ENCODE results near the gene MYCBP2.
"Not testable (repeated sequence)": the region's sequence is repeated elsewhere in the genome, so short reads cannot be mapped to it uniquely, and the experiment has no call there.

The MYCBP2 gene, protein sequence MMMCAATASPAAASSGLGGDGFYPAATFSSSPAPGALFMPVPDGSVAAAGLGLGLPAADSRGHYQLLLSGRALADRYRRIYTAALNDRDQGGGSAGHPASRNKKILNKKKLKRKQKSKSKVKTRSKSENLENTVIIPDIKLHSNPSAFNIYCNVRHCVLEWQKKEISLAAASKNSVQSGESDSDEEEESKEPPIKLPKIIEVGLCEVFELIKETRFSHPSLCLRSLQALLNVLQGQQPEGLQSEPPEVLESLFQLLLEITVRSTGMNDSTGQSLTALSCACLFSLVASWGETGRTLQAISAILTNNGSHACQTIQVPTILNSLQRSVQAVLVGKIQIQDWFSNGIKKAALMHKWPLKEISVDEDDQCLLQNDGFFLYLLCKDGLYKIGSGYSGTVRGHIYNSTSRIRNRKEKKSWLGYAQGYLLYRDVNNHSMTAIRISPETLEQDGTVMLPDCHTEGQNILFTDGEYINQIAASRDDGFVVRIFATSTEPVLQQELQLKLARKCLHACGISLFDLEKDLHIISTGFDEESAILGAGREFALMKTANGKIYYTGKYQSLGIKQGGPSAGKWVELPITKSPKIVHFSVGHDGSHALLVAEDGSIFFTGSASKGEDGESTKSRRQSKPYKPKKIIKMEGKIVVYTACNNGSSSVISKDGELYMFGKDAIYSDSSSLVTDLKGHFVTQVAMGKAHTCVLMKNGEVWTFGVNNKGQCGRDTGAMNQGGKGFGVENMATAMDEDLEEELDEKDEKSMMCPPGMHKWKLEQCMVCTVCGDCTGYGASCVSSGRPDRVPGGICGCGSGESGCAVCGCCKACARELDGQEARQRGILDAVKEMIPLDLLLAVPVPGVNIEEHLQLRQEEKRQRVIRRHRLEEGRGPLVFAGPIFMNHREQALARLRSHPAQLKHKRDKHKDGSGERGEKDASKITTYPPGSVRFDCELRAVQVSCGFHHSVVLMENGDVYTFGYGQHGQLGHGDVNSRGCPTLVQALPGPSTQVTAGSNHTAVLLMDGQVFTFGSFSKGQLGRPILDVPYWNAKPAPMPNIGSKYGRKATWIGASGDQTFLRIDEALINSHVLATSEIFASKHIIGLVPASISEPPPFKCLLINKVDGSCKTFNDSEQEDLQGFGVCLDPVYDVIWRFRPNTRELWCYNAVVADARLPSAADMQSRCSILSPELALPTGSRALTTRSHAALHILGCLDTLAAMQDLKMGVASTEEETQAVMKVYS (N-terminal part only)

DNA sequence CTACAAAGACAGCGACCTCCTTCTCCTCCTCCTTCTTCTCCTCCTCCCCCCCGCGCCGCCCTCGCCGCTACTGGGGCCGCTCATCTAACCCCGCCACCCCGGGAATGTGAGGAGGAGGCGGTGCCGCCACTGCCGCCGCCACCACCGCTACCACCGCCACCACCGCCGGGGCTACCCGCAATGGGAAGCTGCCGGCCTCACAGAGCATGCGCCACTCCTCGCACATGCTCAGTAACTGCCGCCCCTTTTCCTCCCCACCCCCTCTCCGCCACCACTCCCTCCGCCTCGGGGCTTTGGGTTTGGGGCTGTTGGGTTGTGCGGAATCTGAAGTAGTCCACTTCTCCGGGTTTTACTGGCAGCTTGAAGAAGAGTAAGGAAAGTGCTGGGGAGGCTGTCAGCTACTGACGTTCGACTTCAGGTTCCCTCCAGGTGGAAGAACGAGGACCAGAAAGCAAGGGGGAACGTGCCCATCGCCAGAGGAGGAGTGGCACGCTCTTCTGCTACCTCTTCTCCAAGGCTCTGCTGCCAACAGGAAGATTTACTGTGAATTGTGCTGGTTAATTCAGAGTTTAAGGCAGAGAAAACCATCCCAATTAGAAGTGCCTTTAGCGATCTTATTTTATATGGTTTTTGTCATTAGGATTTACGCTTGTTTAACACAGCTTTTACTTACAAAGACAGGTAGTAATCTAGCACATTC, at the start of gene MYCBP2:
Gene MYCBP2, minus strand, starts transcription at position 190 of the 700 bp plus-strand sequence. CDS start 319 bp downstream, outside the sequence.
- peak; percentile 99 for DNase-seq

DNA sequence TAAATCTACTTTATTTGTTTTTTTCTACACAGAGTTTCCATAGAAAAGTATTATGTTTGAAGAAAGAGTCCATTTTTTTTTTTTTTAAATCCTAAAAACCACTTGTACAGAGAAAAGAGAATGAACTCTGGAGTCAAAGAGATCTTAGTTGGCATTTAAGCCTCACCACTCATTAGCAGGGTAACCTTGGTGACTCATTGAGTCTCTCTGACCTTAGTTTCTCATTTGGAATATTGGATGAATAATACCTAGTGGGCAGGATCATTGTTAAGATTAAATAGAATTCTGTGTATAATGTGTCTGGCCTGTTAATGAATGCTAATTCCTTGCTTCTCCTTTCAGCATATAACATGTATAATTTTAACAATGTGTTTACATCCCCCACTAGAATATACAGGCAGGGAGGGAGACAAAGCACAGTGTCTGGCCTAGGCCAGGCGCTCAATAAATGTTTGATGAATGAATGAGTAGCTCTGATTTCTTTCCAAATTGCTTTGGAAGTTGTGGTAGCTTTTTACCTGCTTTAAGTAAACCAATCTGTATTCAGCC, 48.7 kb upstream of the MYCBP2 start:
- no peak for DNase-seq

DNA sequence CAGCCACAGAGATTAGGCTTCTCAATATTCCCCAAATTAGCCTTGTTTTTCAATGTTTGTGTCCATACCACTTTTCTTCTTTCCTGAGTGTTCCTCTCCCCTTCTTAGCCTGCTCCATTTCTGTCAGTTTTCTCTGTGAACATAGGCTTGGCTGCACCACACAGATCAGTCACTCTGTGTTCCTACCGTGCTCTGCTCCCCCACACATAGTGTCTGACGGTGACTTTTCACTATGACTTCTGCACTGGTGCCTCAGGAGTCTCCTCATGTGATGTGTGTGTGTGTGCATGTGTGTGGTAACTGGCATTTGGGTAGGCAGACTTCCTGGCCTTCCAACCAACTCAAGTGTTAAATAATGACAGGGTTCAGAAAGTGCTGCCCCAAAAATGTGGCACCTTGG, 47.9 kb upstream of the MYCBP2 start:
- no peak for DNase-seq

DNA sequence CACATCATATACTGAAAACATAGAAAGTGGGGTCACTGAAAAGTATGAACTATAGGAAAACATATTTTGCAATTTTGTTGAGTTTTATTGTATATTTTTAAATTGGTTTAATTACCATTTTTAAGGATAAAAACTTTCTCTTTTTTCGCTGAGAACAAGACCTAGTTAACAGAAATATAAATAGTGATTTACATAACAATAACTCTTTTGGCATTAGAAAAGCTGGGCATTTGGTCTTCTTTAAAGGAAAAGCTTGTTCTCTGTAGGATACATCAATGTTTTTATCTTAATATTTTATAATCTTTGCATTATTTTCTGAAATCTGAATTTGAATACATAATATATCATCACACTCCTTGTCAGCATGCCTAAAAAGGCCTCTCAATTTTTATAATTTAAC, 47.4 kb upstream of the MYCBP2 start:
- DNase-seq = no peak

GRCh38 chr13:77373502-77373901, 46.6 kb upstream of the MYCBP2 start:
- DNase-seq = no peak

DNA sequence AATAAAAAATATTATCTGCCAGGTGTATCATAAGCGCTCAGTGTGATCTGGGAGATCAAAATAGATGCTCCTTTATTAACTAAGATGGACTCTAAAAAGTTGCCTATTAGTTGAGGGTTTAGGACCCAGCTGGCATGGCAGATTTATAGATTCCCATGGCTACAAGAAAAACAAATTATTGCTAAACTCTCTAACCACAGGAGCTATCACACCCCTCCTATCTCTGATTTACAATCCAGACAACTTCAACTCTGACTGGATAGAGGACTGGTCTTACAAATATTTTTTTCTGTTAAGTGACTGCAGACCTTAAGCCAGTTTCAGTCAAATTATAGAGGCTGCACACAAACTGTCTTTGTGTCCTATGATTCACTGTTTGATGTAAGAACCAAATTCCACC, 45.4 kb upstream of the MYCBP2 start:
- DNase-seq = no peak

GRCh38 chr13:77370888-77371287, 44.0 kb upstream of the MYCBP2 start:
- DNase-seq = no peak

GRCh38 chr13:77362166-77362565, 35.3 kb upstream of the MYCBP2 start:
- DNase-seq = no peak

GRCh38 chr13:77360032-77360685, 33.3 kb upstream of the MYCBP2 start:
- DNase-seq = no peak

DNA sequence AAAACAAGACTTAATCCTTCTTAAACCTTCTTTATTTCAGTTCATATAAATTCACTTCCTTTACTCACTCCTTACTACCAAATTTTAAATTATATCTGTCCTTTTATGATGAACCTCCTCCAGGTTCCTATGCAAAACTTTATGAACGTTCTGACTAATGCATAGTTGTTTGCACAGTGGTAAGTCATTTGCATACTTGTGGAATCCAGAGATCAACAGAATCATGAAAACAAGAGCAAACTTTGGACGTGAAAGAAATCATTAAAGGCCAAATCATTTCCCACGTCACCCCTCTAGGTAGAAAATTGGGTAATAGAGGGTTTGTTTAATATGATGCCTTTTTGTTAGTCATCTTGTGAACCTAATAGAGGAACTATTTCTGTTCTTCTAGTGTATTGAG, 32.3 kb upstream of the MYCBP2 start:
- DNase-seq = no peak

GRCh38 chr13:77358001-77358400, 31.1 kb upstream of the MYCBP2 start:
- no peak for DNase-seq

DNA sequence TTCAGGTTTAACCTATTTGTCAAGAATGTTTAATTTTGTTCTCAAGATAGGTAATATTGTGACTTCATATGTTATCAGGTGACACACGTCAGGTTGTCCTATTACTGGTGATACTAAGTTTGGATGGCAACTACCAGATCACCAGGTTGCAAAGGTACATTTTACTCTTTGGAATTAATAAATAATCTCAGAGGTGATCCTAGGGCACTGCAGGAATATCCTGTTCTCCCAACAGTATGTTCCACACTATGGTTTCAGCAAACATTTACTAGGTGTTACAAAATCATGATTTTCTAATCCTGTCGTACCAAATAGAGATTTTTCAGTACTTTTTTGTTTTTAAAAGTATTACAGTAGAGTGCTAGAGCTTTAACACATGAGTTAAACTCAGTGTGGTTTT, 29.3 kb upstream of the MYCBP2 start:
- DNase-seq = no peak

DNA sequence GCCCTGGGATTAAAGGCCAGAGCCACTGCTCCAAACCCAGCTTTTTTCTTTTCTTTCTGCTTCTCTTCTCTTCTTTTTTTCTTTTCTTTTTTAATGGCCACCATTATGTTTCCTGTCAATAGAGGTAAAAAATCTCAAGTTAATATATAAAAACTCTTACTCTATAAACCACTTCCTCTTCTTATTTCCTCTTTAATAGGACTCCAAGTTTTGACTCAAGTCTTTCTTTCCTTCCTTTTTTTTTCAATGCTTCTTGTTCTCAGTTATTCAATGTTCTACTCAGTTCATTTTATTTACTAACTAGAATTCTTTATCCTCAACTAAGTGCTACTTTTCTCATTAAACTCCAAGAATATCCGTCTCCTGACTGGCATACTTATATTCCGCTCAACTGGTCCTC, 27.1 kb upstream of the MYCBP2 start:
- DNase-seq = no peak

- no peak for DNase-seq
Measured at GRCh38 chr13:77351315-77351714, 24.4 kb upstream of the MYCBP2 start.

GRCh38 chr13:77350811-77351210, 23.9 kb upstream of the MYCBP2 start:
- DNase-seq = no peak

DNA sequence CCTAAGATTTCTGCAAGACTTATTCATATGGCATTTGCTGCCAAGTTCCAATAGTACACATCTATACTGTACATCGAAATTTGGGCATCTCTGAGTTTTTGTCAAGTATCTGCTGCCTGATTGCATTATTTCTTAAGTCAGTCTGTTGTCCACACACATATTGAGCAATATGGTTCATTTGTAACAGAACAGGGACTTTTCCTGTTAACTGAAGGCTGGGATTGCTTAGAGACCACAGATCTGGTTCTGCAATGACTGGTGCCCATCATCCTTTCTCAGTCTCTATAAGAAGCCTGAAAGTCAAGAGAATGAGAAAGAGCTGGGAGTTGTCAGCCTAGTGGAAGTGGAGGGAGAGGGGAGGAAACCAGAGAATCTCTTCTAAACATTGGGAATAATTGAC, 22.5 kb upstream of the MYCBP2 start:
- no peak for DNase-seq

GRCh38 chr13:77347351-77347750, 20.5 kb upstream of the MYCBP2 start:
- DNase-seq = not testable (repeated sequence)

GRCh38 chr13:77345150-77345780, 18.4 kb upstream of the MYCBP2 start:
- DNase-seq = no peak

DNA sequence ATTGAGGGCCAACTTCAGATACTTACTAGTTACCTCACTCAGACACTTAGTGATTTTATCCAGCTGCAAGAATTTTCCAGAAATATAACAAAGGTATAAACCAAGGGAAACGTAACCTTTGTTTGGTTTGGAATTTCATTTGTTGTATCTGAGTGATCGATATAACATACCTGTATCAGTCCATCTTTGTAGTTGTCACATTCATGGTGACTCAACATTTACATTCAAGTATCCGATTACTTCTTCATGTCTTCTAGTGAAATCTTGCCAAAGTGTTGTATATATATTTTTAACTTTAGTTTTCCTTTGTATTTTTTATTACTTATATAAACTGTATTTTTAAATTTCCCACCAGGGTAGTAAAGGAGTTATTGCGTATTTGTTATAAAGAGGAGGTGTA, 16.9 kb upstream of the MYCBP2 start:
- DNase-seq = no peak

DNA sequence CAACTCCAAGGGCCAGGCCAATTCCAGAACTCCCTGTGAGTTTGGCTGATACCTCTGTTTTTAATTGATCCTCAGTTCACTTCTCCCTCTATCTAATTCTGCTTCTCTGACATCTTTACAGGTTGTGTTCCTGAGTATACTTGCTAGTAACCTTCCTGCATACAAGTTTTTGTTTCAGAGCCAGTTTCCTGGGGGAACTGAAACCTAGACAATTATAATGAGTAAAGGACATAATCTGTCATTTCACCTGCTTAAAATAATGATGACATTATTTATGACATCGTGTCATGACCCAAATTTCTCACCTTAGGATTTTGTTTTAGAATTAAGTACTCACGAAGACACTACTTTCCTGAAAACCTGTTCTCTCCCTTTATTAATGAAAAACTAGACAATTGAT, 12.5 kb upstream of the MYCBP2 start:
- DNase-seq = no peak

- DNase-seq = no peak
Measured at GRCh38 chr13:77338961-77339401, 12.1 kb upstream of the MYCBP2 start.
